Thyroid gland (tissue), 4 donors: Measurements from ENCODE around the gene ANO1. TPM values are rescaled to one million over a fixed set of nuclear protein-coding genes. Genes with fewer than 3 reads are reported as not detected.

Experiments
- DNase-seq, 2 donors: peaks; one replicate each; pipeline ENCODE4 v3.0.0-alpha.2; 2019
- H3K27ac ChIP-seq, 3 donors: fragments of 200-600 bp; sonication (generic); 1 replicate in 2 of 3; 2 replicates in 1 of 3; pipeline ENCODE4 v1.5.1; 2016 to 2019; ENCODE audit warnings: mild to moderate bottlenecking in 1 of 3, moderate library complexity in 1 of 3
- H3K27me3 ChIP-seq: fragments of 200-600 bp; sonication (generic); one replicate; pipeline ENCODE4 v1.5.1; 2019
- H3K36me3 ChIP-seq, 2 donors: fragments of 200-600 bp; sonication (generic); one replicate each; pipeline ENCODE4 v1.5.1; 2016 to 2019
- H3K4me1 ChIP-seq, 2 donors: fragments of 200-600 bp; sonication (generic); one replicate each; pipeline ENCODE4 v1.5.1; 2017 to 2019
- H3K4me3 ChIP-seq, 3 donors: fragments of 200-600 bp; sonication (generic); replicated peaks in 1 of 3; 1 replicate in 2 of 3; 2 replicates in 1 of 3; pipeline ENCODE4 v1.5.1; 2016; ENCODE audit warnings: mild to moderate bottlenecking in 1 of 3
- H3K9me3 ChIP-seq: fragments of 200-600 bp; sonication (generic); one replicate; pipeline ENCODE4 v1.5.1; 2017
- CTCF ChIP-seq, 6 experiments: fragments of 200-600 bp in 3 of 6; fragments of 450-650 bp in 3 of 6; sonication (generic) in 3 of 6; IDR thresholded peaks; one replicate each; pipeline ENCODE4 v1.5.1; 2016 to 2019; ENCODE audit warnings: antibody characterized with exemption in 6 of 6, mild to moderate bottlenecking in 2 of 6, inconsistent platforms in 1 of 6, moderate library complexity in 1 of 6
- POLR2A ChIP-seq, 2 donors: fragments of 450-650 bp; IDR thresholded peaks; one replicate each; pipeline ENCODE4 v1.6.1; 2017; ENCODE audit warnings: antibody characterized with exemption in 2 of 2, mild to moderate bottlenecking in 2 of 2, moderate library complexity in 1 of 2
- WGBS, 2 donors: methylation state at CpG; one replicate each; pipeline ENCODE4 v1.1.5; 2017; 5-methylcytosine and 5-hydroxymethylcytosine counted together
- intact Hi-C: fragments of 100-400 bp; cut with DNase I; formaldehyde crosslinking; loops from one replicate; pipeline ENCODE4 v1.15.1; 2023
- total RNA-seq, 4 donors: library from RNA; depleted of rRNA; stranded (reverse); fragments of >200 nt; gene quantifications; one replicate each; pipeline ENCODE4 v1.2.3, GENCODE V29; 2016

Gene ANO1
- total RNA-seq, 4 donors from 2014 or later: 25.8 to 56.2 (median 35.3) TPM

- Histone ChIP-seq H3K27me3 (no peaks in the 10 kb centered on the region), H3K4me1 (no peaks in the 10 kb centered on the region), H3K9me3 (no peaks in the 10 kb centered on the region), H3K4me3 (no peak overlapping the region), H3K36me3 (no peaks in the 10 kb centered on the region), H3K27ac (no peak overlapping the region)
- TF ChIP-seq POLR2A (IDR thresholded peaks at IDR 0.05) (no peak), CTCF (IDR thresholded peaks at IDR 0.05) (no peak)
- WGBS, 2 donors: 87 to 88% methylated on average over 14 of the region's 14 CpGs
- no peak for DNase-seq
- intact Hi-C loops: no loop called here
Measured at GRCh38 chr11:70155386-70155785, 77.3 kb downstream of the ANO1 start.

- no peaks in the 10 kb centered on the region for H3K27me3 ChIP-seq
- DNase-seq: no peak
- no peaks in the 10 kb centered on the region for H3K36me3 ChIP-seq
- no peak for TF ChIP-seq CTCF (IDR thresholded peaks at IDR 0.05)
- TF ChIP-seq POLR2A (IDR thresholded peaks at IDR 0.05): no peak
- 88 to 89% methylated on average over 18 of the region's 18 CpGs for WGBS, 2 donors
- H3K4me1 ChIP-seq: no peaks in the 10 kb centered on the region
- no peaks in the 10 kb centered on the region for H3K9me3 ChIP-seq
- no peak overlapping the region for H3K4me3 ChIP-seq
- H3K27ac ChIP-seq: no peak overlapping the region
- intact Hi-C loops: no loop called here
Measured at GRCh38 chr11:70156291-70157037, 78.3 kb downstream of the ANO1 start.

- H3K9me3 ChIP-seq: no peaks in the 10 kb centered on the region
- DNase-seq: peak; percentile 21 to 38
Measured at GRCh38 chr11:70158201-70158600, 80.1 kb downstream of the ANO1 start.

GRCh38 chr11:70158757-70159389 lies 80.8 kb downstream of the ANO1 start:
- H3K36me3 ChIP-seq: no peaks in the 10 kb centered on the region
- intact Hi-C loops: no loop called here
- 90 to 99% methylated on average over 5 to 11 of the region's 14 CpGs for WGBS, 2 donors
- no peaks in the 10 kb centered on the region for H3K4me1 ChIP-seq
- H3K4me3 ChIP-seq: no peak overlapping the region
- DNase-seq: no peak
- no peaks in the 10 kb centered on the region for H3K9me3 ChIP-seq
- no peaks in the 10 kb centered on the region for H3K27me3 ChIP-seq
- TF ChIP-seq CTCF (IDR thresholded peaks at IDR 0.05) (no peak), POLR2A (IDR thresholded peaks at IDR 0.05) (no peak)
- H3K27ac ChIP-seq: no peak overlapping the region

More at GRCh38 chr11:70158201-70158600, 80.1 kb downstream of the ANO1 start:
- 53 to 64% methylated on average over 6 to 8 of the region's 8 CpGs for WGBS, 2 donors
- Histone ChIP-seq H3K27me3 (no peaks in the 10 kb centered on the region), H3K36me3 (no peaks in the 10 kb centered on the region), H3K4me3 (no peak overlapping the region), H3K27ac (no peak overlapping the region), H3K4me1 (no peaks in the 10 kb centered on the region)
- no peak for TF ChIP-seq POLR2A (IDR thresholded peaks at IDR 0.05)
- peak in 3 of 6 experiments; percentile 19 to 36 (median 32) for TF ChIP-seq CTCF (IDR thresholded peaks at IDR 0.05)
- intact Hi-C loops: no loop called here
